HepG2 (cell line): ENCODE measurements around the gene CLDN3. TPM values are rescaled to one million over a fixed set of nuclear protein-coding genes. Genes with fewer than 3 reads are reported as not detected.

Source experiments
- ATAC-seq: fragments of 200-7000 bp; cut with Tn5 transposase; 3 replicates; pipeline ENCODE4 v1.9.1; 2020; ENCODE audit warnings: mild to moderate bottlenecking, moderate library complexity
- BruUV-seq: library from RNA; stranded (reverse); fragments of 400-500 nt; replicated peaks from 2 replicates; lab custom pipeline; 2021; lab: Mats Ljungman, UMichigan
- CTCF ChIA-PET: fragments of 300-600 bp; formaldehyde crosslinking; extraction: SDS; loops from one replicate; lab custom pipeline; 2021; ENCODE audit warnings: low total read pairs, inconsistent platforms, low intra/inter-chr PET ratio; lab: Yijun Ruan, JAX
- POLR2A ChIA-PET: fragments of 350-600 bp; sonication (Branson Sonifier 250); formaldehyde crosslinking; loops from one replicate; lab custom pipeline; 2020; ENCODE audit warnings: antibody characterized with exemption, inconsistent platforms; lab: Yijun Ruan, JAX
- DNase-seq: peaks from one replicate; pipeline ENCODE4 v3.0.0-alpha.2; 2015; ENCODE audit warnings: low spot score
- FAIRE-seq: peaks from 3 replicates; lab custom pipeline; 2011; peaks lifted over from hg19 to GRCh38; lab: Jason Lieb, UNC
- H2AFZ ChIP-seq: one replicate; pipeline ENCODE4 v1.6.1; 2011; ENCODE audit warnings: low read length, inconsistent platforms
- H3K27ac ChIP-seq: fragments of 300-600 bp; 3 replicates; pipeline ENCODE4 v1.8.0; 2011; ENCODE audit warnings: mixed run types, mild to moderate bottlenecking, mixed read lengths, low read length, inconsistent platforms; ENCODE audit not compliant: insufficient read depth; ENCODE audit errors: extremely low read length
- H3K27me3 ChIP-seq, 2 experiments: fragments of 200-600 bp in 1 of 2; 2 replicates in 1 of 2; 3 replicates in 1 of 2; pipeline versions ENCODE4 v1.6.0 to v1.8.0; 2011; ENCODE audit warnings: low read length in 2 of 2, mild to moderate bottlenecking in 2 of 2, moderate library complexity in 2 of 2, inconsistent platforms in 1 of 2; ENCODE audit not compliant: insufficient read depth in 2 of 2, control insufficient read depth in 1 of 2
- H3K36me3 ChIP-seq, 2 experiments: fragments of 200-600 bp in 1 of 2; replicated peaks in 1 of 2; 2 replicates in 1 of 2; 3 replicates in 1 of 2; pipeline versions ENCODE4 v1.5.1 to v1.8.0; 2011; ENCODE audit warnings: low read length in 2 of 2, inconsistent platforms in 1 of 2; ENCODE audit not compliant: insufficient read depth in 2 of 2, control insufficient read depth in 1 of 2
- H3K4me1 ChIP-seq: 2 replicates; pipeline ENCODE4 v1.5.1; 2012; ENCODE audit warnings: low read length, inconsistent platforms; ENCODE audit not compliant: insufficient read depth
- H3K4me2 ChIP-seq: 2 replicates; pipeline ENCODE4 v1.6.0; 2011; ENCODE audit warnings: low read depth, low read length, inconsistent platforms
- H3K4me3 ChIP-seq, 3 experiments: fragments of 200-600 bp in 1 of 3; sonication (generic), shearing (Covaris generic) in 1 of 3; replicated peaks in 1 of 3; 2 replicates each; pipeline ENCODE4 v1.5.1; 2011 to 2016; ENCODE audit warnings: low read length in 3 of 3, inconsistent platforms in 2 of 3, low read depth in 2 of 3, mild to moderate bottlenecking in 2 of 3, control low read depth in 1 of 3, mixed read lengths in 1 of 3; ENCODE audit not compliant: insufficient read depth in 1 of 3
- H3K79me2 ChIP-seq: one replicate; pipeline ENCODE4 v1.6.1; 2011; ENCODE audit warnings: low read length, inconsistent platforms; ENCODE audit not compliant: insufficient read depth
- H3K9ac ChIP-seq: 2 replicates; pipeline ENCODE4 v1.6.0; 2011; ENCODE audit warnings: mild to moderate bottlenecking, low read depth, low read length, inconsistent platforms; ENCODE audit not compliant: insufficient read depth
- H3K9me3 ChIP-seq: 2 replicates; pipeline ENCODE4 v1.5.1; 2012; ENCODE audit warnings: mild to moderate bottlenecking, low read length
- H4K20me1 ChIP-seq: 2 replicates; pipeline ENCODE4 v1.6.0; 2011; ENCODE audit warnings: inconsistent platforms, mild to moderate bottlenecking, low read length, moderate library complexity; ENCODE audit not compliant: insufficient read depth
- BHLHE40 ChIP-seq: IDR thresholded peaks from 2 replicates; pipeline ENCODE4 v1.6.1; 2011; ENCODE audit warnings: low read length, improper control_type of control experiment
- SRY ChIP-seq: sonication (generic); formaldehyde crosslinking; IDR thresholded peaks from 2 replicates; pipeline ENCODE4 v1.8.0; 2022; ENCODE audit warnings: mild to moderate bottlenecking, missing genetic modification reagents
- ZBTB42 ChIP-seq: sonication (generic); formaldehyde crosslinking; IDR thresholded peaks from 2 replicates; pipeline ENCODE4 v1.5.0; 2020; ENCODE audit warnings: mild to moderate bottlenecking, missing genetic modification reagents
- ZMYM4 ChIP-seq: sonication (generic); formaldehyde crosslinking; IDR thresholded peaks from 2 replicates; pipeline ENCODE4 v1.8.1; 2023; ENCODE audit warnings: mild to moderate bottlenecking, missing genetic modification reagents
- ZNF121 ChIP-seq: sonication (generic); formaldehyde crosslinking; IDR thresholded peaks from 2 replicates; pipeline ENCODE4 v1.5.0; 2020; ENCODE audit warnings: mild to moderate bottlenecking, missing genetic modification reagents
- ZNF138 ChIP-seq: sonication (generic); formaldehyde crosslinking; IDR thresholded peaks from 2 replicates; pipeline ENCODE4 v1.5.0; 2020; ENCODE audit warnings: mild to moderate bottlenecking, low read depth, missing genetic modification reagents
- ZNF224 ChIP-seq: sonication (generic); formaldehyde crosslinking; IDR thresholded peaks from 2 replicates; pipeline ENCODE4 v1.5.0; 2020; ENCODE audit warnings: mild to moderate bottlenecking, missing genetic modification reagents
- WGBS: methylation state at CpG from one replicate; pipeline ENCODE4 v1.1.6; 2017; ENCODE audit warnings: low lambda C conversion rate; 5-methylcytosine and 5-hydroxymethylcytosine counted together
- in situ Hi-C: cut with HindIII; loops from 2 replicates; pipeline ENCODE4 v1.10.0; 2017; ENCODE audit warnings: low pct_unique_long_range_greater_than_20kb; ENCODE audit not compliant: extremely low pct_ligation_motif_present
- intact Hi-C: fragments of 100-400 bp; cut with micrococcal nuclease; formaldehyde crosslinking; loops from one replicate; pipeline ENCODE4 v1.10.0; 2022; ENCODE audit not compliant: unreplicated experiment
- polyA plus RNA-seq, 8 experiments: library from polyadenylated mRNA; depleted of rRNA in 3 of 8; stranded (reverse) in 7 of 8; unstranded in 1 of 8; fragments of >200 nt; fragmentation: Illumina TruSeq in 4 of 8; extraction: Trizol in 4 of 8; gene quantifications; 2 replicates each; pipeline versions ENCODE4 v1.2.1 to v1.2.3, GENCODE V29; 2011 to 2016; ENCODE audit warnings: low read depth in 4 of 8, missing spikeins in 1 of 8, mixed read lengths in 1 of 8; ENCODE audit not compliant: insufficient read depth in 1 of 8
- total RNA-seq, 5 experiments: library from RNA; depleted of rRNA; stranded (reverse); fragments of >200 nt; fragmentation: Illumina TruSeq; extraction: Trizol; gene quantifications; 2 replicates each; pipeline ENCODE4 v1.2.3, GENCODE V29; 2016; ENCODE audit warnings: low read depth in 1 of 5
- TF ChIP-seq, protein P1 (sequence below): sonication (generic); formaldehyde crosslinking; IDR thresholded peaks from 2 replicates; pipeline ENCODE4 v1.5.1; 2020; ENCODE audit warnings: mild to moderate bottlenecking, missing genetic modification reagents, moderate library complexity
- TF ChIP-seq, protein P2 (sequence below): sonication (generic); formaldehyde crosslinking; IDR thresholded peaks from 2 replicates; pipeline ENCODE4 v1.8.1; 2022; ENCODE audit warnings: low read depth, mild to moderate bottlenecking, missing genetic modification reagents

The CLDN3 gene
- total and polyA plus RNA-seq, 2 of the 13 experiments (the other 11 are each of a cell fraction or from before 2014, with no cell fraction given): 0.31 to 0.51 TPM

GRCh38 chr7:73740212-73740611 is 29.9 kb downstream of the CLDN3 start:
- WGBS: 84% methylated on average over 7 of the region's 7 CpGs
- intact Hi-C loops (loop anchor here (5.0 kb wide), 1 partner anchor 117 kb away; no protein-coding TSS in a partner anchor), in situ Hi-C loops (no loop called here)
- peaks cover 37% of the 10 kb centered on the region for H3K4me1 ChIP-seq
- CTCF ChIA-PET: no interaction called here
- POLR2A ChIA-PET: no interaction called here
- H3K4me3 ChIP-seq: no peak overlapping the region
- no peaks in the 10 kb centered on the region for H3K79me2 ChIP-seq
- H3K27me3 ChIP-seq: no peaks in the 10 kb centered on the region
- H3K9ac ChIP-seq: no peak overlapping the region
- no peak overlapping the region for H3K4me2 ChIP-seq
- TF ChIP-seq ZNF121 (peak; percentile 49; the same call in 1 of the 2 replicates), ZNF224 (no peak)
- H4K20me1 ChIP-seq: no peaks in the 10 kb centered on the region
- no peak overlapping the region for H3K27ac ChIP-seq
- BruUV-seq: no TSS peak
- H3K9me3 ChIP-seq: no peaks in the 10 kb centered on the region
- H2AFZ ChIP-seq: no peak overlapping the region
- no peak for DNase-seq
- no peak for FAIRE-seq
- peaks cover 0 to 9% of the 10 kb centered on the region in 2 experiments; a peak in 1 of 5 replicates for H3K36me3 ChIP-seq
- no peak for ATAC-seq

GRCh38 chr7:73739387-73739767 is 30.7 kb downstream of the CLDN3 start:
- no peak overlapping the region for H2AFZ ChIP-seq
- FAIRE-seq (no peak), DNase-seq (no peak), ATAC-seq (no peak)
- peaks cover 0 to 9% of the 10 kb centered on the region in 2 experiments; a peak in 1 of 5 replicates for H3K36me3 ChIP-seq
- 68% methylated on average over 13 of the region's 13 CpGs for WGBS
- no peaks in the 10 kb centered on the region for H3K9me3 ChIP-seq
- H3K4me3 ChIP-seq: peak overlapping the region; percentile 75 to 97 (median 92)
- H3K27ac ChIP-seq: peak overlapping the region; percentile 67
- H3K4me2 ChIP-seq: peak overlapping the region; percentile 98
- H3K9ac ChIP-seq: peak overlapping the region; percentile 95
- H4K20me1 ChIP-seq: no peaks in the 10 kb centered on the region
- TF ChIP-seq SRY (0 out of 2 replicates have a peak, but pooled peaks have one; percentile 8), BHLHE40 (no peak), ZBTB42 (CRISPR knock-in tag) (peak; percentile 5; the same call in 1 of the 2 replicates), ZMYM4 (CRISPR knock-in tag) (peak; percentile 3; the same call in 1 of the 2 replicates), ZNF138 (CRISPR knock-in tag) (no peak)
- TF ChIP-seq, protein P1, sequence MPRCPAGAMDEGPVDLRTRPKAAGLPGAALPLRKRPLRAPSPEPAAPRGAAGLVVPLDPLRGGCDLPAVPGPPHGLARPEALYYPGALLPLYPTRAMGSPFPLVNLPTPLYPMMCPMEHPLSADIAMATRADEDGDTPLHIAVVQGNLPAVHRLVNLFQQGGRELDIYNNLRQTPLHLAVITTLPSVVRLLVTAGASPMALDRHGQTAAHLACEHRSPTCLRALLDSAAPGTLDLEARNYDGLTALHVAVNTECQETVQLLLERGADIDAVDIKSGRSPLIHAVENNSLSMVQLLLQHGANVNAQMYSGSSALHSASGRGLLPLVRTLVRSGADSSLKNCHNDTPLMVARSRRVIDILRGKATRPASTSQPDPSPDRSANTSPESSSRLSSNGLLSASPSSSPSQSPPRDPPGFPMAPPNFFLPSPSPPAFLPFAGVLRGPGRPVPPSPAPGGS (CRISPR knock-in tag): 0 out of 2 replicates have a peak, but pooled peaks have one; percentile 6
- TF ChIP-seq, protein P2, sequence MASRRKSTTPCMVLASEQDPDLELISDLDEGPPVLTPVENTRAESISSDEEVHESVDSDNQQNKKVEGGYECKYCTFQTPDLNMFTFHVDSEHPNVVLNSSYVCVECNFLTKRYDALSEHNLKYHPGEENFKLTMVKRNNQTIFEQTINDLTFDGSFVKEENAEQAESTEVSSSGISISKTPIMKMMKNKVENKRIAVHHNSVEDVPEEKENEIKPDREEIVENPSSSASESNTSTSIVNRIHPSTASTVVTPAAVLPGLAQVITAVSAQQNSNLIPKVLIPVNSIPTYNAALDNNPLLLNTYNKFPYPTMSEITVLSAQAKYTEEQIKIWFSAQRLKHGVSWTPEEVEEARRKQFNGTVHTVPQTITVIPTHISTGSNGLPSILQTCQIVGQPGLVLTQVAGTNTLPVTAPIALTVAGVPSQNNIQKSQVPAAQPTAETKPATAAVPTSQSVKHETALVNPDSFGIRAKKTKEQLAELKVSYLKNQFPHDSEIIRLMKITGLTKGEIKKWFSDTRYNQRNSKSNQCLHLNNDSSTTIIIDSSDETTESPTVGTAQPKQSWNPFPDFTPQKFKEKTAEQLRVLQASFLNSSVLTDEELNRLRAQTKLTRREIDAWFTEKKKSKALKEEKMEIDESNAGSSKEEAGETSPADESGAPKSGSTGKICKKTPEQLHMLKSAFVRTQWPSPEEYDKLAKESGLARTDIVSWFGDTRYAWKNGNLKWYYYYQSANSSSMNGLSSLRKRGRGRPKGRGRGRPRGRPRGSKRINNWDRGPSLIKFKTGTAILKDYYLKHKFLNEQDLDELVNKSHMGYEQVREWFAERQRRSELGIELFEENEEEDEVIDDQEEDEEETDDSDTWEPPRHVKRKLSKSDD (CRISPR knock-in tag): 0 out of 2 replicates have a peak, but pooled peaks have one; percentile 10
- no peaks in the 10 kb centered on the region for H3K27me3 ChIP-seq
- intact Hi-C loops (no loop called here), in situ Hi-C loops (no loop called here)
- POLR2A ChIA-PET: interaction anchor here (1.2 to 1.6 kb wide), 4 partner anchors 10 to 136 kb away, joined by 3 to 6 read pairs (median 6); partner anchors contain the start of gene MLXIPL
- H3K79me2 ChIP-seq: no peaks in the 10 kb centered on the region
- BruUV-seq: no TSS peak
- CTCF ChIA-PET: no interaction called here
- H3K4me1 ChIP-seq: peaks cover 44% of the 10 kb centered on the region
